ENCODE measurements around the gene PLA2G4B. TPM values are rescaled to one million over a fixed set of nuclear protein-coding genes. Genes with fewer than 3 reads are reported as not detected.

PLA2G4B gene
- total RNA-seq, 1 donor from 2014 or later: 1.2 TPM

GRCh38 chr15:41814534-41814933 is 24.1 kb upstream of the PLA2G4B start:
- H3K4me3 ChIP-seq (ENCODE audit: low read depth, low read length): no peak overlapping the region
- no peak for TF ChIP-seq CTCF (conservative IDR thresholded peaks at IDR 0.05; ENCODE audit: low read depth, low read length)
- DNase-seq (ENCODE audit: low read depth): no peak

GRCh38 chr15:41816788-41817187 is 21.9 kb upstream of the PLA2G4B start:
- no peak overlapping the region for H3K4me3 ChIP-seq (ENCODE audit: low read depth, low read length)
- DNase-seq (ENCODE audit: low read depth): no peak
- no peak for TF ChIP-seq CTCF (conservative IDR thresholded peaks at IDR 0.05; ENCODE audit: low read depth, low read length)

GRCh38 chr15:41817327-41817726 is 21.3 kb upstream of the PLA2G4B start:
- TF ChIP-seq CTCF (conservative IDR thresholded peaks at IDR 0.05; ENCODE audit: low read depth, low read length): no peak
- H3K4me3 ChIP-seq (ENCODE audit: low read depth, low read length): no peak overlapping the region
- DNase-seq (ENCODE audit: low read depth): no peak

- no peak for DNase-seq (ENCODE audit: low read depth)
- no peak for TF ChIP-seq CTCF (conservative IDR thresholded peaks at IDR 0.05; ENCODE audit: low read depth, low read length)
- no peak overlapping the region for H3K4me3 ChIP-seq (ENCODE audit: low read depth, low read length)
These were observed 20.9 kb upstream of the PLA2G4B start for GRCh38 chr15:41817781-41818180.

- no peak overlapping the region for H3K4me3 ChIP-seq (ENCODE audit: low read depth, low read length)
- TF ChIP-seq CTCF (conservative IDR thresholded peaks at IDR 0.05; ENCODE audit: low read depth, low read length): no peak
- DNase-seq (ENCODE audit: low read depth): no peak
These were observed 19.1 kb upstream of the PLA2G4B start for GRCh38 chr15:41819455-41820050.

GRCh38 chr15:41820791-41821423 is 17.7 kb upstream of the PLA2G4B start:
- no peak for DNase-seq (ENCODE audit: low read depth)
- no peak for TF ChIP-seq CTCF (conservative IDR thresholded peaks at IDR 0.05; ENCODE audit: low read depth, low read length)
- no peak overlapping the region for H3K4me3 ChIP-seq (ENCODE audit: low read depth, low read length)

- TF ChIP-seq CTCF (conservative IDR thresholded peaks at IDR 0.05; ENCODE audit: low read depth, low read length): no peak
- DNase-seq (ENCODE audit: low read depth): no peak
- no peak overlapping the region for H3K4me3 ChIP-seq (ENCODE audit: low read depth, low read length)
These were observed 16.8 kb upstream of the PLA2G4B start for GRCh38 chr15:41821831-41822230.
